Activated CD8-positive, alpha-beta T cell treated with anti-CD3 and anti-CD28 coated beads for 36 hours (primary cell): ENCODE data around the gene CTDP1. TPM values are rescaled to one million over a fixed set of nuclear protein-coding genes. Genes with fewer than 3 reads are reported as not detected.
A peak's percentile ranks its signal among the peaks of the same experiment; 100 is the strongest.

Source experiments
- ATAC-seq: fragments of 200-7000 bp; cut with Tn5 transposase; one replicate; pipeline ENCODE4 v1.10.0; 2021; ENCODE audit warnings: mild to moderate bottlenecking, moderate library complexity
- CTCF ChIA-PET: fragments of 350-600 bp; sonication (Branson Sonifier 250); formaldehyde crosslinking; loops from one replicate; lab custom pipeline; 2021; ENCODE audit warnings: antibody characterized with exemption; lab: Charles Lee
- POLR2A ChIA-PET: fragments of 350-600 bp; sonication (Branson Sonifier 250); formaldehyde crosslinking; loops from one replicate; lab custom pipeline; 2021; ENCODE audit warnings: antibody characterized with exemption; lab: Charles Lee
- DNase-seq: peaks from one replicate; pipeline ENCODE4 v3.0.0-alpha.2; 2020
- H3K27ac Mint-ChIP-seq: one replicate; pipeline ENCODE4 v1.8.0; 2021; ENCODE audit warnings: mild to moderate bottlenecking, mixed read lengths
- H3K27me3 Mint-ChIP-seq: one replicate; pipeline ENCODE4 v1.8.0; 2021; ENCODE audit warnings: mixed read lengths
- H3K36me3 Mint-ChIP-seq: one replicate; pipeline ENCODE4 v1.8.0; 2021; ENCODE audit warnings: low read depth, mixed read lengths
- H3K4me1 Mint-ChIP-seq: one replicate; pipeline ENCODE4 v1.8.0; 2021; ENCODE audit warnings: low read depth, mixed read lengths
- H3K4me3 Mint-ChIP-seq: one replicate; pipeline ENCODE4 v1.8.0; 2021; ENCODE audit warnings: mild to moderate bottlenecking, moderate library complexity, mixed read lengths
- H3K9me3 Mint-ChIP-seq: one replicate; pipeline ENCODE4 v1.8.0; 2021; ENCODE audit warnings: mixed read lengths
- CTCF ChIP-seq: fragments of 200-600 bp; IDR thresholded peaks from one replicate; pipeline ENCODE4 v1.8.0; 2022; ENCODE audit warnings: antibody characterized with exemption, mild to moderate bottlenecking
- intact Hi-C: fragments of 100-400 bp; cut with micrococcal nuclease; formaldehyde crosslinking; loops from one replicate; pipeline ENCODE4 v1.10.0; 2022
- total RNA-seq, 2 experiments: library from RNA; stranded (reverse); gene quantifications; one replicate each; pipeline ENCODE4 v1.2.3, GENCODE V29; 2021

Gene CTDP1
- total RNA-seq, 2 experiments from 2014 or later: 54.9 to 55.6 TPM

- peaks cover 55% of the 10 kb centered on the region for H3K27me3 Mint-ChIP-seq
- CTCF ChIA-PET: no interaction called here
- H3K4me1 Mint-ChIP-seq: peaks cover 16% of the 10 kb centered on the region
- TF ChIP-seq CTCF: no peak
- POLR2A ChIA-PET: no interaction called here
- ATAC-seq: peak; percentile 27
- no peak for DNase-seq
- no peak overlapping the region for H3K27ac Mint-ChIP-seq
- no peak overlapping the region for H3K4me3 Mint-ChIP-seq
- intact Hi-C loops: no loop called here
- H3K9me3 Mint-ChIP-seq: no peaks in the 10 kb centered on the region
- no peaks in the 10 kb centered on the region for H3K36me3 Mint-ChIP-seq
Observed at GRCh38 chr18:79787865-79788733, 108.5 kb downstream of the CTDP1 start.

- DNase-seq (no peak), ATAC-seq (no peak)
- peaks cover 55% of the 10 kb centered on the region for H3K27me3 Mint-ChIP-seq
- peaks cover 16% of the 10 kb centered on the region for H3K4me1 Mint-ChIP-seq
- TF ChIP-seq CTCF: no peak
- intact Hi-C loops: no loop called here
- no peaks in the 10 kb centered on the region for H3K9me3 Mint-ChIP-seq
- H3K36me3 Mint-ChIP-seq: no peaks in the 10 kb centered on the region
- ChIA-PET CTCF (no interaction called here), POLR2A (no interaction called here)
- H3K4me3 Mint-ChIP-seq: no peak overlapping the region
- no peak overlapping the region for H3K27ac Mint-ChIP-seq
Observed at GRCh38 chr18:79788734-79789085, 109.1 kb downstream of the CTDP1 start.

- intact Hi-C loops: no loop called here
- Mint-ChIP-seq H3K4me3 (no peak overlapping the region), H3K9me3 (no peaks in the 10 kb centered on the region), H3K27me3 (peaks cover 55% of the 10 kb centered on the region), H3K36me3 (no peaks in the 10 kb centered on the region), H3K27ac (no peak overlapping the region), H3K4me1 (peaks cover 16% of the 10 kb centered on the region)
- CTCF ChIA-PET: no interaction called here
- no peak for TF ChIP-seq CTCF
- ATAC-seq: no peak
- DNase-seq: no peak
- POLR2A ChIA-PET: no interaction called here
Observed at GRCh38 chr18:79789091-79789891, 109.7 kb downstream of the CTDP1 start.

GRCh38 chr18:79789901-79790890, 110.6 kb downstream of the CTDP1 start:
- Mint-ChIP-seq H3K27me3 (peaks cover 59% of the 10 kb centered on the region), H3K36me3 (no peaks in the 10 kb centered on the region), H3K4me3 (no peak overlapping the region), H3K27ac (no peak overlapping the region), H3K4me1 (peaks cover 16% of the 10 kb centered on the region), H3K9me3 (no peaks in the 10 kb centered on the region)
- intact Hi-C loops: no loop called here
- ChIA-PET POLR2A (no interaction called here), CTCF (no interaction called here)
- ATAC-seq (no peak), DNase-seq (no peak)
- no peak for TF ChIP-seq CTCF
